22Rv1 (cell line): ENCODE measurements around the gene IL17RA.

ENCODE experiments used
- H3K27ac ChIP-seq: fragments of 450-650 bp; 2 replicates; pipeline ENCODE4 v1.5.1; 2017
- CTCF ChIP-seq: fragments of 450-650 bp; IDR thresholded peaks from 2 replicates; pipeline ENCODE4 v1.5.1; 2017; ENCODE audit warnings: mild to moderate bottlenecking
- ZFX ChIP-seq: fragments of 450-650 bp; IDR thresholded peaks from 2 replicates; pipeline ENCODE4 v1.6.1; 2017; ENCODE audit warnings: antibody characterized with exemption, borderline replicate concordance

Gene IL17RA

GRCh38 chr22:17096071-17096470, 11.3 kb downstream of the IL17RA start:
- no peak for TF ChIP-seq CTCF
- no peak for TF ChIP-seq ZFX
- no peak overlapping the region for H3K27ac ChIP-seq

GRCh38 chr22:17097062-17097461, 12.3 kb downstream of the IL17RA start:
- no peak overlapping the region for H3K27ac ChIP-seq
- TF ChIP-seq CTCF (no peak), ZFX (no peak)

- TF ChIP-seq CTCF (no peak), ZFX (no peak)
Observed at GRCh38 chr22:17097701-17098100, 12.9 kb downstream of the IL17RA start.

GRCh38 chr22:17098379-17098819, 13.6 kb downstream of the IL17RA start:
- H3K27ac ChIP-seq: no peak overlapping the region
- TF ChIP-seq ZFX: no peak
- TF ChIP-seq CTCF: no peak

More at GRCh38 chr22:17097701-17098100, 12.9 kb downstream of the IL17RA start:
- no peak overlapping the region for H3K27ac ChIP-seq

- no peak overlapping the region for H3K27ac ChIP-seq
- TF ChIP-seq ZFX: no peak
Observed at GRCh38 chr22:17100621-17101020, 15.8 kb downstream of the IL17RA start.

GRCh38 chr22:17101475-17102296, 16.9 kb downstream of the IL17RA start:
- no peak for TF ChIP-seq CTCF
- TF ChIP-seq ZFX: no peak
- no peak overlapping the region for H3K27ac ChIP-seq

GRCh38 chr22:17102297-17102667, 17.5 kb downstream of the IL17RA start:
- no peak for TF ChIP-seq ZFX
- no peak for TF ChIP-seq CTCF
- H3K27ac ChIP-seq: no peak overlapping the region

- TF ChIP-seq ZFX (no peak), CTCF (no peak)
- H3K27ac ChIP-seq: no peak overlapping the region
Observed at GRCh38 chr22:17103351-17103750, 18.6 kb downstream of the IL17RA start.
